Stimulated activated CD8-positive, alpha-beta memory T cell treated with anti-CD3 and anti-CD28 coated beads, Interleukin-2, amount 100 ng/mL, for 48 hours (primary cell): Measurements from ENCODE around the gene HIF1AN.

ENCODE experiments used
- DNase-seq, 2 donors: peaks; one replicate each; pipeline ENCODE4 v3.0.0-alpha.2; 2020; ENCODE audit warnings: low read depth in 2 of 2

HIF1AN gene

DNA sequence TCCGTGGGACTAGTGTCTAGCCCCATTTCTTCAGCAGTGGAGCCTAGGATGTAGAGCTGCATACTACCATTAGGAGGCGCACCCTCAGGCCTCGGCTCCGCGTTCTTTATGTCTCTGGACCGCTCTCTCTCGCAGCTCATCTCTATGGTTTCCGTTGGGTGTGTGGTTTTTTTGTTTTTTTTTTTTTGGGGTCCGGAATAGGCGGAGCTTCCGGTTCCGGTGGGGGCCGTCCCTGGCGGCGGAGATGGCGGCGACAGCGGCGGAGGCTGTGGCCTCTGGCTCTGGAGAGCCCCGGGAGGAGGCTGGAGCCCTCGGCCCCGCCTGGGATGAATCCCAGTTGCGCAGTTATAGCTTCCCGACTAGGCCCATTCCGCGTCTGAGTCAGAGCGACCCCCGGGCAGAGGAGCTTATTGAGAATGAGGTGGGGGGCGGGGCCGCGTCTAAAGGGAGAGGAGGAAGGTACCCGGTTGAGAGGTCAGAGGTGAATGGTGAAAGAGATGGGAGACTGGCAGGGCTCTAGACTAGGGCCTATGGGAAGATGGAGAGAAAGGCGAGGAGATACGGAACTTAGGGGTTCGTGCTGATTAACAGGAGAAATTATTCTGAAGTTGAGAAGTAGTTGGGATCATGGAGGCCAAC is at the start of gene HIF1AN:
Gene HIF1AN, plus strand, starts transcription at position 229 of the 639 bp plus-strand sequence. Its CDS starts 16 bp downstream, at position 245.
- peak; percentile 76 to 77 for DNase-seq

DNA sequence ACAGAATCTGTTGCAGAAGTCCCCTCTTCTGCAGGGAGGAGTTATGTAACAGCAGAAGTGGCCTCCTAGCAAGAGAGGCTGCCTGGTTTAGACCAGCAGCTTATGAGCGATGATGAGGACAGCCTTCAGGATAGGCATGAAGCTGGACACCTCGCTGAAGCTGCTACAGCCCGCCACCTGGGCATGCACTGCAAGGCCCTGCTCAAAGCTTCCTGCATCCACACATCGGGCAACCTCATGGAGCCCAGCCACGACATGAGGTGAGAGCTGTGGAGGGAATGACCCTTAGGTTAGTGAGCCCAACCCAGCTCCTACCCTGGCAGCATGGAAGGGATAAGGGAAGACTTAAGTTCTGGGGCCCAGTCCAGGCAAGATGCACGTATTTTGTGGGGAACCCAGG is 48.2 kb upstream of the HIF1AN start:
- DNase-seq, result no peak

DNA sequence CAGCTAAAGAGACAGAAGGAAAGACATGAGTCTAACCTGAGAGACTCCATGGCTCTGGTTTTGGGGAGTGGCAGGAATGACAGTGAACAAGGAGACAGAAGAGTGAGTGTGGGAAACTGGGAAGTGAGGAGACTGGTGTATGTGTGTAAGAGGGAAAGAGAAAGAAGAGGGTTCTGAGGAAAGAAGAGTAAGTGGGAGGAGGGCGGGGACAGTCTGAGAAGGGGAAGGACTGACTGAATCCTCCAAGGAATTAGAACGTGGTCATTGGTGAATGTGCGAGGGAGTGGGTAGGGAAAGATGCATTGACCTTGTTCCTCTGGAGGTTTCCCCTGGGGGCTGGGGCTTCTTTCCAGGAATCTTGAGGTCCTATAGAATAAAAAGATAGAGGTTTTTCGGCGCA is 46.3 kb upstream of the HIF1AN start:
- no peak for DNase-seq

DNA sequence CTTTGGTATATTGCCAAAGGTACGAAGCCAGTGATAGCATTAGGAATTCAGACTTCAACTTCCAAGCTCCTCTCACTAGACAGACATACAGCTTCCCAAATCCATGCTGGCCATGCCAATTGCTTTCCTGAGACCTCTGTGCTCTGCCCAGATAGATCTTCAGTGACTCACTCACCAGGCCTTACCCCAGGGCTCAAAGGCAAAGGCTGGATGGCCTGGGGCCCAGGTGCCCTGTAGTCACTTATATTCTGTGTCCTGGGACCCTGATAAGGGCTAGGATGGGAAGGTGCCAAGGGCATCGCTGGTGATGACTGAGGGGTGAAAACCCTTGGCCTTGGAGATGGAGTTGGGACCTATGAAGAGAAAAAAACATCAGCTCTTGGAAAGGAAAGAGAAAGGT is 45.2 kb upstream of the HIF1AN start:
- DNase-seq, result no peak

DNA sequence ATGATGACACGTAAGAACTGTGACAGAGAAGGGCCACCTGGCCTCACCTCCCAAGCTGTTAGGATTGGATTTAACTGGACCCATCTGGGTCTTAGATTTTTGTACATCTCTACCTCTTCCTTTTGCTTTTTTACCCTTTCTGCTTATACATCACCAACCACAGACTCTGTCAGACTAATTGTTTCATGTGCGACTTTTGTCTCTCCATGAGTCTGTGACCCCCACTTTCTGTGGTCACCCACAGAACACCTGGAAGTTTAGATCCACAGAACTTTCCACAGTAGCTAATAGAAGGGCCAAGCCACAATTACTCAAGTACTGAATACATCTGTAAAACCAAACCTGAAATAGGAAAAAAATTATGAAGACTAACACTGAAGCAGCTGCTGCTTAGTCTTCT is 39.2 kb upstream of the HIF1AN start:
- DNase-seq, result no peak

DNA sequence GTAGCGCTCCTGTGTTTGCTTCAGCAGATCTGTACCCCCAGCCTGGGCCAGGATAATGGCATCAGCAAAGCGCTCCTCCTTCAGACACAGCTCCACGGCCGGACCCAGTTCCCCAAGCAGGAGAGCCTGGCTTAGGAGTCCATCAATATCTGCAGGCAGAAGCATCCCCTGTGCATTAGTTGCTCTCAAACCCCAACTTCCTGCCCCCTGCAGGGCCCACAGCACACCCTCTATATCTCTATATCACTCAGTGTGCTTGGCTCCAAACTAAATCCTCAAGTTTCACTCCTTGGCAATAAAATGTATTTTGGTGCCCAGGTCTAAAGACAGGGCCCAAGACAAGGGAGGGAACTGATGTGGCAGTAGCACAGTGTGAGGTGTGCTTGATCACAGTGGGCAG is 37.7 kb upstream of the HIF1AN start:
- DNase-seq, result no peak

DNA sequence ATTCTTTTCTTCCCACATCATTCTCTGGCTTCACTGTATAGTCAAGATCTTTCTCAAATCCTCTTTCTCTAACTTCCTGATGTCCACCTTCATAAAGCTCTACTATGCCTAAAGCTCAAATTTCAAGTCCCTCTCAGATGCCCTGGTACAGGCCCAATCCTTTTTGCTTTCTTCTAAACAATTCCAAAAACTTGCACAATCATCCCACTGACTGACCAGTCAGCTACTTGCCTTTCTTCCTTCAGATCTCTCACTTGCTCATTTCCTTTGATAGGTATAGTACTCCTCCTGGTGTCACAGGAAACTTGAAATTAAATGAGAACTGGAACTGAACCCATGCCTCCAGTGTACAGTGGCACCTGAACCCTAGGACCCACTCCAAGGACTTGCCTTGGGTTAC is 34.3 kb upstream of the HIF1AN start:
- DNase-seq, result no peak

DNA sequence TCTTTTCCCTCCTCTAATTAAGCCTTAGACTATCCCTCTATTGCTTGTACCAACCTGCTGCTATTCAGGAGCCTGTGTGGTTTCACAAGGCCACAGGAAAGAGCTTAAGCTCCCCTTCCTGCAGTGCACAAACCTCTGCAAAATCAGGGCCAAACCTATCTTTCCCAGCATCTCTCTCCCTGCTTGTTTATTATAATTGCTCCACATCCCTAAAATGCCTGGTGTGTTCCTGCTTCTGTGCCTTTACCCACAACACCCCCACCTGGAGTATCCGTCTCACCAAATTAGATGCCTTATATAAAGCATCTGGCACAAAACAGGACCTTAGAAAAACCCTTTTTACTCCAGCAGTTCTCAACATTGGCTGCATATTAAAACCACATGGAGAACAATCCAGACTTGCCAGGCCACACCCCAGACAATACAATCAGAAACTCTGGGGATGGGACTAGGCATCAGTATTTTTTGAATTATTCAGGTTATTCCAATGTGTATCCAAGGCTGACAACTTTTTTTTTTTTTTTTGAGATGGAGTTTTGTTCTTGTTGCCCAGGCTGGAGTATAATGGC is 32.7 kb upstream of the HIF1AN start:
- no peak for DNase-seq

DNA sequence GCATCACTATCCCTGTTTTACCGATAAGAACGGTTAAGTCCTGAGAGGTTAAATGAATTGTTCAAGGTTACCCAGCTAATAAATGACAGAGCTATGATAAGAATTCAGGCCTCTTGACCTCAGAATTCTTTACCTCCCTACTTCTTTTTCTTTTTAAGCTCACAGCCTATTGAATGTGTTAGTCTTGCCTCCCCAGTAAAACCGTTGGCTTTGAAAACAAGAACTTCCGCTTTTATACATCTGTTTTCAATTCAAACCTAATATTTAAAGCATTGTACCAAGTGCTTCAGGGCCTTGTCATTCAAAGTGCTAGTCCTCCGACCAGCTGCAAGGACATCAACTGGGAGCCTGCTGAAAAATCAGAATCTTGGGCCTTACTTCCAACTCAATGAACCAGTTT is 31.6 kb upstream of the HIF1AN start:
- no peak for DNase-seq

DNA sequence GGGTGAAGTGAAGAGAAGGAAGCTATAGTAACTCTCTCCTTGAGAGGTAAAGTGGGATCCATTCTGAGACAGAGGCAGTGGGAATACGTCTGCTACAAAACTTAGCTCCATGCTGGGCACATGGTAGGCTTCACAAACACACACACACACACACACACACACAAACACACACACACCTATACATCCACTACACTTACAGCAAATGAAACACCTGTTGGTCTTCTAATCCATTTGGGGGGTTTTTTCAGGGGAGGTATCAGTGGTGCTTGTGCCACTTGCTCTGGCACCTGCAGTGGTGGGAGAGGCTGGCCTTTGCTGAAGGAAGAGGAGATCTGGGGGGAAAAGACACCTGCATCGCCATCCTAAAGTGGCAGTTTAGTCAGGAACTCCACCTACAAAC is 30.6 kb upstream of the HIF1AN start:
- no peak for DNase-seq

DNA sequence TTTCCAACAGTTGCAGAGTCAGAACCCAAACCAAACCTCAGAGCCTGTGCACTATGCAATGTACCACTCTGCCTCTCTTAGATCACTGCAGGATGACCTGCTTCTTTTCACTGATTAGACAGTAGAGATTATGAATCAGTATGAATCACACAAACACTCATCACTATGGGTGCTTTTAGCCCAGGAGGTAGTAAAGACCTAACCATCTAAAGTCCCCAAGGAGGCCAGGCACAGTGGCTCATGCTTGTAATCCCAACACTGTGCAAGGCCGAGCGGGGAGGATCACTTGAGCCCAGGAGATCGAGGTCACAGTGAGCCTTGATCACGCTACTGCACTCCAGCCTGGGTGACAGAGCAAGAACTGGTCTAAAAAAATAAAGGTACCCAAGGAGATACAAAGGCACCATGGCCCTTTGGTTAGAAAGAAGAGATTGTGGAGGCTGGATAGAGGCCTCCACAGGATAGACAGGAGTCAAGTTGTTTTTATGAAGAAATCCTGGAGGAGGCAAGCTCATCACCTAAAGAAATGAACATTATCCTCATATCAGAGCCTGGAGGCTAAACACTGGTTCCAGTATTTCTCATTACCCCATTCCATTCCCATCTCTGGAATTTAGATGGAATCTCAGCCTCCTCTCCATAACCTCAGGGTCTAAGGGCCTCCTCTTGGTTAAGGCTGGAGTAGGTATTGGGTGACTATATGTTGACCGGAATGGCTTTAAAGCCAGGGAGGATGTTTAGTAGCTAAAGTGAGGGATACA is 29.0 kb upstream of the HIF1AN start:
- no peak for DNase-seq

DNA sequence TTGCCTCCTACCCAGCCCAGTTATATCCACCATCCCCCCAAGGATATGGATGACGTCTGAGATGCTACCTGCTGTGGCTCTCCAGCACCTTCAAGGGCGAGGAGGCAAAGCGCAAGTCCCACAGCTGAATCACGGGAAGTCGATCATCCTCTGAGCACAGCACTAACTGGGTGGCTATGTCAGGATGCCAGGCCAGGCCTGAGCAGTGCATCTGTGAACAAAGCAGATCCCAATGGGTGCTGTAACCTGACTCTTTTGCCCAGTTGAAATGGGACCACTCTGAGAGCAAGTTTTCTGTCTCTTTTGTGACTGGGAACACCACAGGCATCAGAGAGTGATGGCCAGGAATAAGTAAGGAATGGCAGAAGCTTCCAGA is 28.4 kb upstream of the HIF1AN start:
- no peak for DNase-seq

DNA sequence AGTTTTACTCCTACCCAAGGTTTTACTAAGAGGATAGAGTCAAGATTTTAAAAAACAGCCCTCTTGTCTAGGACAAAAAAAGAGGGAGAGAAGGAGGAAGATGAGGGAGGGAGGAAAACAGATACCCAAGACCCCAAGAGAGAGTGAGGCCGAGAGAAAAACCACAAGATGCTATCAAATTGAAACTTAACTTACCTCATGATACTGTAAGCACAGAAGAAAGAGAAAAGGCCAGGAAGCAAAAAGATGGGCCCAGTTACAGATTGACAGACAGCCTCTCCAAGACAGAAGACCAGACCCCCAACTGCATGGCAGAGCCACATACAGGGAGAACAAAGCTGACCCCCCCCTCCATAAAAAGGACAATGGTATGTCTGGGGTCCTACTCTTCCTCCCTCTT is 27.5 kb upstream of the HIF1AN start:
- no peak for DNase-seq

DNA sequence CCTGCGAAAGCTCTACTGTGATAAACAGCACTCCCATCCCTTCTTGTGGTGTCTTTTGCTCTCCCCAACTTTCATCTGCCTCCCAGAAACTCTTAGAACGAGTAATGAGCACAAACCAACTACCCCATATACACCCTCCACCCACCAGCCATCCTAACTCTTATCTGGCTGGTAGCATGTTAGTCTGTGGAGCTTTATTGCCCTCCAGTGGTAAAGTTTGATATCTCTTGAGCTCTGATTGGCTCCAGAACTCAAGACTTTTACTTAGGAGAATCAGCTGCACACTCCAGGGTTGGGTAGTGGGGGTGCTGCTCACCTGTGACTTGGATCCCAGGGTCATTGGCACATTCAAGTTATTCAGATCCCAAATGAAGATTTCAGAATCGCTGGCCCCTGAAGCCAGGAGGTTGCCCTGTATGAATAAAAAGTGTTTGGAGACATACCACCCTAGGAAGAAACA is 27.0 kb upstream of the HIF1AN start:
- no peak for DNase-seq

DNA sequence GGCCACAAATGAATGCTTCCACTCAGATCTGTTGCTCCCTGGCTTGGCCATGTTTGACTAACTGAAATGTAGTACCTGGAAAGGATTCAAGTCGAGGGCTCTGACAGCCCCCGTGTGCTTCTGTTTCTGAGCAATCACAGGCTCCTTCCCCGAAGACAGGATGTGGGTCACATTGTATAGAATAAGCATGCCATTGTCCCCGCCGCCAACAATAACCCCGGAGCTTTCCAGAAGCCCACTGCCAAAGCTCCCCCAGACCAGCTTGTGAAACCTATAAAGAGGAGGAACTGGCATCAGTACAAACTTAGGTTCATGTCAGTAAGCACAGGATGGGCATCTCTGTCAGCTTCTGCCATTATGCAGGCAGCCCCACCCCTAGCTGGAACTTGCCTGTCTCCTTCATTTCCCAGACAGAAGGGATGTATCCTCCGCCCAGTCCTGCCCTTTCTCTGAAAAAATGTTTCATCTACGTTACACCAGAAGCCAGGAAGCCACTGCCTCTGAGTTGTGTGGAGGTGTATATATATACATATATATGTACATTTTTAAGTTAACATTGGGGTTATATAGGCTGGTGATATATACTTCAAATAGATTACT is 26.4 kb upstream of the HIF1AN start:
- no peak for DNase-seq

DNA sequence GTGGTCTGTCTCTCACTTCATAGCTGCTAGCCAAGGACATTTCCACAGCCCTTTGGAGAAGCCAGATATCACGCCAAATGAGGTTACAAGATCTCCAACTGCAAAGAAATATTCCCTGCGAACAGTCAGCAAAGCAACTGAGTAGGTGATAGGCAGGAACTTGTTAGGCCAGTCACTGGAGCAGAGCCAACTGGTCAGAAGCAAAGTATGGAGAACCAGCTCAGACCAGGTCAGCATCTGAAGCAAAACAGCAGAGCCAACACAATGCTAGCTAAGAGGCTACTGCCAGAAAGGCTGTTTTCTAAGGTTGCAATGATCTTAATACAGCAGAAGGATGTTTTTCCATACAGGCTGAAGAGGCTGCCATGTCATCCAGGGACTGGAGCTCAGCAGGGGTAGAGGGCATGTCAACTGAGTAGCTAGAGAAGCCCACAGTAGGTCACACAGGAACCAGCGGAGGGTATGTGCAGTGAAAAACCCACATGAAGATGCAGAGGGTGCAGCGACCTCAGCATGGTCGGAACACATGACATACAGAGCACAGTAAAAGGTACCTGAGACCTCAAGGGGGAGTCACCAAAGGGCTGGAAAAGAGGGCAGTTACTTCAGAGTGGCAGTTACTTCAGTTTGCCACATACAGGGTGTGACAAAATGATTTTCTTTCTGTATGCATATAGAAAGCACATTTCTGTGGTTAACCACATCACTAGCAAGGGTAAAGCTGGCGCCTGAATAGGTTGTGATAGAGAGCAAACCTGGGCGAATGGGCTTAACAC is 25.0 kb upstream of the HIF1AN start:
- DNase-seq, result peak in 1 of 2 donors; percentile 58

DNA sequence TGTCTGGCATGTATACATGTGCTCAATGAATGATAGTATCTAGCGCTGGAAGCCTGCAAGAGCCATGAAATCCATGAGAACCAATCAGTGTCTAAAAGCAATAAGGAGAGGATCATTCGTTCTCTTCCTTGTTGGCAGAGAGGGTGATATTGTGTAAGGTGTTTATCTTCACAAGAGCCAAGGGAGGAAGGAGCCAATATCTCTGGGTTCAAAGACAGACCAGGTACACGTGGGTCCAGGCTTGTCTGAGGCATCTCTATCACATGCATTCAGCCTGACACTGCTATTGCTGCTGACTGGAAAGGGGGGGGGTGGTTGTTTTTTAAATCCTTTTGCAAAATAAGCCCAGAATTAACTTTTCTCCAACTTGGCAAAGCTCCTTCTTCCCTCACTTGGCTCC is 20.1 kb upstream of the HIF1AN start:
- DNase-seq, result no peak

DNA sequence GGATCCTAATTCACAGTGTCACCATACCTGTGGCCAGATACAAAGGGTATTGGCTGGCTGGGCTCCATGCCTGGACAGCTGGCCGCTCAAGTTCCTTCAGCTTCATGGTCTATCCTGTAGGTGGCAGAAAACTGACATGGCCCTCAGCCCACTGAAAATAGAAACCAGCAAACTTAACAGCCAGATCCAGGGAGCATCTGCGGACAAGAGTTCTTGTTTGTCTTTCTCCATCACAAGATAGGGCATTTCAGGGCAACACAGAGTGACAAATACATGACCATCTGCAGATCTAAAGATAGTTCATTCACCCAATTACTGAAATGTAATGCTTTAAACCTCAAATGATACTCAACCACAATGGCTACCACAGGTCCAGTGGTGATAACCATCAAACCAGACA is 18.9 kb upstream of the HIF1AN start:
- no peak for DNase-seq

DNA sequence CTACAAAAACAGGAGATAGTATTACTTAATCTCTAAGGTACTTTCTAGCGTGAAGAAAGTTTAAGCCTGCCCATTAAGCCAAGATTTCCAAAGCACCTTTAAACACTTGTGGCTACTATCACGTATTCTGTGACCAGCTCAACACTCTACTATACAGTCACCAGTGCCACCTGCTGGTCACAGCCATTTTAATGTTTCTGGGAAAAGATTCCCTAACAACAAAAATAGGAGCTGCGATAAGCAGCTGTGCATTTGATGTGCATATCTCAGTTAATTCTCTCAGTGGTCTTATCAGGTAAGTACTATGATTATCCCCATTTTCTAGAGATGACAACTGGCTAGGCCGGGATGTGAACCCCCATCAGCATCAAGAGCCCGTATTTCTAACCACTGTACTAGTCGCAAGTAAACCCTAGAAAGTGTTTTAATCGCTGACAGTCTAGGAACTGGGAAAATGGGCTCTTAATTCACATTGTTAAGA is 16.9 kb upstream of the HIF1AN start:
- DNase-seq, result peak in 1 of 2 donors; percentile 54

DNA sequence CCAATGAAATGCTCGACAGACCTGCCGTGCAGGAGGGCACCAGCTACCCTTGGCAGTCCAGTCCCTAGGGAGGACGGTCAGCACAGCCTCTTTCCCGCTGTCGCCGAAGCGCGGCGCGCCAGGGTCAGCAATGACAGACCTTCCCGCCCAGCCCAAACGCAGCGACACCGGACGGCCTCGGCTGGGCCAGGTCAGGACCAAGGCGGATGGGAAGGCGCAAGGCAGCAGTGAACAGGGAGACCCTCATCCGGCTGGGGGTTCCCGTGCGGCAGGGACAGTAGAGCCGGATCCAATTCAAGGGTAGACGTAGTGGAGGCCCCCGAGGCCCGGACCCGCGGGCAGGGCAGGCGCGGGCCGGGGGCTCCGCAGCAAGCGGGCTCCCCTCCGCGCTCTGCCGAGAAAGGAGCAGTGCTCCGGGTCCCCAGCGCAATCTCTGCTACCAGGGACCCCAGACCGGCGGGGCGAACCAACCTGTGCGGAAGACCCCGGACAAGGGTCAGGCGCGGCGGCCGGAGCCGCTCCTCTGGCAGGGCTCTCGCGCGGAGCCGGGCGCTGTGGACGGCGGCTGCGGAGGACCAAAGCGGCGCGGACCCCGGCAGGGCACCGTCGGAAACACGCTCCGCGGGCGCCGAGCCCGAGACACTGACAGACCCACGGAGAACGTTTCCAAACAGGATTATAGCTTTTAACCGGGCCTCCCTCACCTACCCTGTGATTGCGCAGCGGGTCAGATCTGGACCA is 16.3 kb upstream of the HIF1AN start, which contains the start of gene SEC31B:
Gene SEC31B, minus strand, starts transcription at position 551 of the 741 bp plus-strand sequence. CDS start 2,909 bp downstream, outside the sequence.
- DNase-seq, result no peak

DNA sequence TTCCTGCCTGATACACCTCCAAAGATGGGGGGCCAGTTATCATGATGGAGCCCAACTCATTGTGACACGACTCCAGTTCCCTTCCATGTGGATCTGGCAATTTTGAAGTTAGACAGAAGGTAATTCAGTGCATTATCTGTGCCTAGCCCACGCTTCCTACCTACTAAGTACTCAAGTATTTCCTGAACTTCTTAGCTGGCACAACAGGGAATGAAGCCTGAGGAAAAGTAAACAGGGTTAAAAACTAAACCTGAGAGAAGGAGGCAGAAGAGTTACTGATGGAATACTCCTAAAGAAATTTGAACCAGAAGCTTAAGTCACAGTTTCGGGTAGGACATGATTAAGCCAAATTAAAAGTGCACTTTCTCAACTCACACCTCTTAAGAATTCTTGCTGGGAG is 14.9 kb upstream of the HIF1AN start:
- no peak for DNase-seq
